Fibroblast of mammary gland (primary cell): Measurements from ENCODE around the gene GLI3.

Experiments
- DNase-seq: peaks from one replicate; pipeline ENCODE4 v3.0.0-alpha.2; 2010; ENCODE audit warnings: low read depth
- H3K4me3 ChIP-seq: 2 replicates; pipeline ENCODE4 v1.5.1; 2011; ENCODE audit warnings: low read depth, mild to moderate bottlenecking, low read length, moderate library complexity; ENCODE audit not compliant: control insufficient read depth
- CTCF ChIP-seq: conservative IDR thresholded peaks from 2 replicates; pipeline ENCODE4 v1.5.1; 2011; ENCODE audit warnings: low read depth, low read length, inconsistent platforms; ENCODE audit not compliant: control insufficient read depth, insufficient read depth

Gene GLI3

DNA sequence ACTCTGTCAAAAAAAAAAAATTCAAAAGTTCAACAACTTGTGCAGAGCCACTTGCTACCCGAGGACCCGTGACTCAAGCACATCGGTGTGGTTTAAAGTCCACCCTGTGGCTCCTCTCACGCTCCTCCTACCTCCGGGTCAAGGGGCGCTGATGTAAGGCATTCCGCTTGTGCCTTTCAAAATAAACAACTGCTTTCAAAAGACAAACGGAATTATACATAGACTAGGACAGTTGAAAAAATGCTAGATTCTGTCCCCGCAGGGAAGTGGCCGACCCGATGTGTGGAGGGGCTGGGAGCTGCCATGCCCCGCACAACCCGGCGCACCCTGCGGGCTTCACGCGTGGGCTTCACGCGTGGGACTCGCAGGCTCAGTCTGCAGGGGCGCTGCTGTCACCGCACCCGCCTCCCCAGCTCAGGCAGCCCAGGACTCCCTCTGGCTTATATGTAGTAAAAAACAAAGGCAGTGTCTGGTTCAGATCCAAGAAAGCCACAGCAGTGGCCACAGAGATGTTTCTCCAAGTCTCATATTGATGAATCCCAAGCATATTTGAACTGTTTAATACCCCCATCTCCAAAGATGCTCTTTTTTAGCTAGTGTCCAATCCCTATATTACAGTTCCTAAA is 294.4 kb downstream of the GLI3 start:
- peak overlapping the region; percentile 41 for H3K4me3 ChIP-seq
- TF ChIP-seq CTCF: no peak
- DNase-seq: peak; percentile 61

DNA sequence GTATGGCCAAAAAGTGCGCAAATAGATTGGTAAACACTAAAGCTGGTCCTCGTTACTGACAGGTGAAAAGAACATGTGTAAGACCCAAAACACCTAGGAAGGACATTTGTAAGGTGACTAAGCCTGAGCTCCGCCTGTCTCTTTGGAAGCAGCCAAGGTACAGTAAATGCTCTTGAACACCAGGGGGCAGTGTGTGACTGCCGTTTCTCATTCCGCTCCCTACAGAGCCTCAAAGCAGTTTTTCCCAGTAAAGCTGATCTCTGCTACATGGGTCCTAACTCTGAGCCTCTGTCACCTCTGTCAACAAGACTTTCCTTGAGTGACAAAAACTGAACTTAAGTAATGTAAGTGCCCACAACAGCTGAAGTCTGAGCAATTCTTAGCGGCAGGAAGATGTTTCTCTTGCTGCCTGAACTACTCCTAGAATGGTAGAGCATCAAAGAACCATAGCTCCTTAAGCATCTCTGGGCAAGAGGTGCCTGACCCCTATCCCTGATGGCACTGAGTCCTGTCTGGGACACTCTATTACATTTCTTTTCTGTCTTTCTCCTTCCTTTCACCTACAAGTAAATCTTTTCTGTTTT is 296.2 kb downstream of the GLI3 start:
- DNase-seq: peak; percentile 84
- peak; percentile 96 for TF ChIP-seq CTCF
- H3K4me3 ChIP-seq: no peak overlapping the region

DNA sequence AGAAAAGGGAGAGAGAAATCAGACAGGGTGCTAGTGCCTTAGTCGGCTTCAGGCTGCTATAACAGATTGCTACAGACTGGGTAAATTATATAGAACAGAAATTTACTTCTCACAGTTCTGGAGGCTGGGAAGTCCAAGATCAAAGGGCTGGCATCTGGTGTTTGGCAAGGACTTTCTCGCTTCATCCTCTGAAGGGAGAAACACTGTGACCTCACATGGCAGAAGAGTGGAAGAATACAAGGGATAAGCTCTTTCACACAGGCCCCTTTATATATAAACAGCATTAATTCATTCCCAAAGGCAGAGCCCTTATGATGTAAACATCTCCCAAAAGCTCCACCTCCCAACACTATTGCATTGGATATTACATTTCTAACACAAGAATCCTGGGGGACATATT is 298.6 kb downstream of the GLI3 start:
- H3K4me3 ChIP-seq: no peak overlapping the region
- no peak for DNase-seq
- no peak for TF ChIP-seq CTCF

DNA sequence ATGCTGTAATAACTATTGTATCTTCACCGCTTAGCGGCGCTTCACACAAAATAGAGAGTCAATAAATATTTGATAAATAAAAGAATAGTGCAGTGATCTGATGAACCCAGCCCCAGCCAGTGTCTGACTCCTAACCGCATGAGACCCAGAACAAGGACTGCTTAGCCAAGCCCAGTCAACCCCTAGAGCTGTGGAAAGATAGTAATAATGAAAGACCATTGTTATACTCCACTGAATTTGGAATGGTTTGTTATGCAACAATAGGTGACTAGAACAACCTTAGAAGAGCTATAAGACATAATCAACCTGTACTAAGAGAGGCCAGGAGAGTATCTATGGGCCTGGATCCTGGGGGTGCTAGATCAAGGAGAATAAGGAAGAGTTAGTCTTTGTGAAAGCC is 303.6 kb downstream of the GLI3 start:
- DNase-seq: no peak
- no peak overlapping the region for H3K4me3 ChIP-seq
- no peak for TF ChIP-seq CTCF

DNA sequence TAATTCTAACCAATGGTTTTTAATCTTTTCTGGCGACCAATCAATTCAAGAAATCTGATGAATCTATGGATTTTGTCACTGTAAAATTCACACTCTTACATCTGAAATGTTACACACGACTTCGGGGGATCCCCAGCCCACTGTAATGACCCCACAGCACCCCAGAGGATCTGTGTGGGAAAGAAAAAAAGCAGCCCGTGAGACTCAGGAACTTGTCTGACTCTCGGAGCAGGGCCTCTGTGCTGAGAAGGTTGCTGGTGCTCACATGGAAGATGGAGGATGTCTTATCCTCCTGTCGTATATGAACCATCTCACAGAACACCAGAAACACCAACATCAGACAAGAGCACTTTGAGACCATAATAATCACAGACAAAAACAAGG is 305.8 kb downstream of the GLI3 start:
- no peak for DNase-seq
- H3K4me3 ChIP-seq: no peak overlapping the region
- TF ChIP-seq CTCF: no peak

DNA sequence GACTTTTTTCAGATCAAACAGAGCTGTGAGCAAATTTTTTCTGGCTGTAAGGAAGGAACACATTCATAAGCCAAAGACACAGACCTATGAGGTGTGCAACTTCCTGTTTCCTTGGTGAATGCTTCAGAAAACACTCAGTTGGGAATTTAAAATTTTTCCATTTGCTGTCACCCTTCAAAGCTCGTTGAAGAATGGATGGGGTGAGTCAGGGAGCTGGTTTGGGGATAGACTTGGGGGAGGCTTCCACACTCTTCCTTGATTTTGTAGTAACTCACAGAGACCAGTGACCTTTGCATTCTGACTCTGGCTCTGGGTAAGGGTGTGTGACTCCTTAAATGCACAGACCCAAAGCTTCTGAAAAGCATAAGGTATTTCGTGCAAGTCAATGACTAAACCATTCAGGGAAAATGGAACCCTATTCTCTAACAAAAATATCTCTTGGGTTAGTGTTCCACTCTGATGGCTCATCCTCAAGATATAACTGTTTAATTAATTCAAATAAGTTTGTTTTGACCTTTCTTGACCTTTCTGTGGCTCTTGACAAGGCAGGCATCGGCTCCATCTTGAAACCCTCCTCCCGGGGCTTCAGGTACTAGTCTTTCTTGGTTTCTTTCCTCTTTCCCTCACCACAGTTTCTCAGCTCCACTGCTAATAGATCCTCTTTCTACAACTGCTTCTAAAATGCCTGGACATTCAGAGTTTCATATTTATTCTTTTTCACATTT is 306.3 kb downstream of the GLI3 start:
- DNase-seq: peak; percentile 59
- no peak overlapping the region for H3K4me3 ChIP-seq
- no peak for TF ChIP-seq CTCF
